GM12878 (cell line): ENCODE results near the gene HSPA1B. TPM values are rescaled to one million over a fixed set of nuclear protein-coding genes. Genes with fewer than 3 reads are reported as not detected.
"Not testable (repeated sequence)": the region's sequence is repeated elsewhere in the genome, so short reads cannot be mapped to it uniquely, and the experiment has no call there.

ENCODE experiments used
- ATAC-seq: fragments of 200-7000 bp; cut with Tn5 transposase; 3 replicates; pipeline ENCODE4 v1.9.1; 2020; ENCODE audit warnings: mild to moderate bottlenecking, moderate library complexity
- BruUV-seq: library from RNA; stranded (reverse); fragments of 400-500 nt; replicated peaks from 2 replicates; lab custom pipeline; 2021; lab: Mats Ljungman, UMichigan
- CTCF ChIA-PET: fragments of 300-600 bp; sonication (Branson Sonifier 250); formaldehyde crosslinking; extraction: SDS; loops from one replicate; lab custom pipeline; 2021; ENCODE audit warnings: inconsistent platforms; lab: Yijun Ruan, JAX
- POLR2A ChIA-PET: fragments of 350-600 bp; formaldehyde crosslinking; extraction: SDS; loops from one replicate; lab custom pipeline; 2021; ENCODE audit warnings: inconsistent platforms; lab: Charles Lee
- RAD21 ChIA-PET: fragments of 300-600 bp; sonication (Branson Sonifier 250); formaldehyde crosslinking; loops from one replicate; lab custom pipeline; 2023; ENCODE audit warnings: antibody characterized with exemption; ENCODE audit not compliant: unreplicated experiment; lab: Charles Lee
- SMC1A ChIA-PET: fragments of 300-600 bp; sonication (Branson Sonifier 250); formaldehyde crosslinking; loops from one replicate; lab custom pipeline; 2023; ENCODE audit not compliant: unreplicated experiment, uncharacterized antibody; lab: Charles Lee
- DNase-seq: peaks from one replicate; pipeline ENCODE4 v3.0.0-alpha.2; 2011; ENCODE audit warnings: low read depth, low spot score
- FAIRE-seq: peaks from 3 replicates; lab custom pipeline; 2011; peaks lifted over from hg19 to GRCh38; lab: Jason Lieb, UNC
- H2AFZ ChIP-seq: 2 replicates; pipeline ENCODE4 v1.6.0; 2011; ENCODE audit warnings: low read depth, low read length, control low read depth; ENCODE audit not compliant: control insufficient read depth
- H3K27ac ChIP-seq: 2 replicates; pipeline ENCODE4 v1.5.1; 2011; ENCODE audit warnings: control low read depth; ENCODE audit not compliant: control insufficient read depth, insufficient read depth
- H3K27me3 ChIP-seq, 2 experiments: replicated peaks in 1 of 2; 2 replicates each; pipeline versions ENCODE4 v1.6.0 to v1.6.1; 2011; ENCODE audit warnings: low read length in 1 of 2; ENCODE audit not compliant: control insufficient read depth in 2 of 2, insufficient read depth in 2 of 2
- H3K36me3 ChIP-seq, 2 experiments: 2 replicates each; pipeline ENCODE4 v1.5.1; 2011; ENCODE audit warnings: low read length in 1 of 2; ENCODE audit not compliant: control insufficient read depth in 2 of 2, insufficient read depth in 2 of 2
- H3K4me1 ChIP-seq: 2 replicates; pipeline ENCODE4 v1.6.1; 2011; ENCODE audit warnings: mild to moderate bottlenecking, low read length, moderate library complexity, mixed read lengths; ENCODE audit not compliant: control insufficient read depth, insufficient read depth
- H3K4me2 ChIP-seq: 2 replicates; pipeline ENCODE4 v1.6.0; 2011; ENCODE audit warnings: control low read depth; ENCODE audit not compliant: control insufficient read depth, insufficient read depth
- H3K4me3 ChIP-seq: fragments of 200-600 bp; sonication (generic); 2 replicates; pipeline ENCODE4 v1.5.1; 2016
- H3K79me2 ChIP-seq: 2 replicates; pipeline ENCODE4 v1.6.0; 2011; ENCODE audit warnings: low read length; ENCODE audit not compliant: control insufficient read depth, insufficient read depth
- H3K9ac ChIP-seq: 2 replicates; pipeline ENCODE4 v1.8.0; 2011; ENCODE audit warnings: low read length, control low read depth, mixed read lengths; ENCODE audit not compliant: control insufficient read depth, insufficient read depth
- H3K9me3 ChIP-seq: replicated peaks from 3 replicates; pipeline ENCODE4 v1.5.1; 2011; ENCODE audit warnings: mild to moderate bottlenecking, low read length; ENCODE audit not compliant: control insufficient read depth, insufficient read depth
- H4K20me1 ChIP-seq: 2 replicates; pipeline ENCODE4 v1.6.0; 2011; ENCODE audit not compliant: control insufficient read depth, insufficient read depth
- RBBP5 ChIP-seq: fragments of 200-600 bp; sonication (generic); conservative IDR thresholded peaks from 2 replicates; pipeline ENCODE4 v1.6.1; 2016
- SIX5 ChIP-seq: IDR thresholded peaks from 2 replicates; pipeline ENCODE4 v1.6.1; 2011; ENCODE audit warnings: mild to moderate bottlenecking, low read depth, low read length, moderate library complexity; ENCODE audit not compliant: severe bottlenecking
- SKIL ChIP-seq: fragments of 450-650 bp; IDR thresholded peaks from 2 replicates; pipeline ENCODE4 v1.6.1; 2017; ENCODE audit warnings: mild to moderate bottlenecking, low read depth, inconsistent platforms; ENCODE audit not compliant: poor library complexity, severe bottlenecking
- USF2 ChIP-seq: IDR thresholded peaks from 2 replicates; pipeline ENCODE4 v1.6.1; 2011; ENCODE audit warnings: low read depth, low read length, improper control_type of control experiment, borderline replicate concordance
- whole genome bisulfite sequencing: methylation state at CpG from one replicate; pipeline ENCODE4 v1.1.6; 2016; ENCODE audit warnings: low lambda C conversion rate; ENCODE audit not compliant: insufficient replicate concordance, insufficient coverage; ENCODE audit errors: missing lambda C conversion rate; 5-methylcytosine and 5-hydroxymethylcytosine counted together
- in situ Hi-C: fragments of 300-500 bp; cut with MboI; formaldehyde crosslinking; loops from 9 replicates; pipeline ENCODE4 v1.14.3; 2018; ENCODE audit warnings: mixed read lengths
- intact Hi-C: fragments of 100-400 bp; cut with micrococcal nuclease; formaldehyde crosslinking; loops from one replicate; pipeline ENCODE4 v1.14.2; 2022; ENCODE audit not compliant: unreplicated experiment
- polyA plus RNA-seq, 11 experiments: library from polyadenylated mRNA; depleted of rRNA in 4 of 11; unstranded in 6 of 11; stranded (reverse) in 5 of 11; fragments of >200 nt; fragmentation: Nextera tagmentation in 4 of 11; fragmentation: Illumina TruSeq in 1 of 11; extraction: Ambion mirVana in 4 of 11; extraction: Trizol in 1 of 11; gene quantifications; 1 replicate in 1 of 11; 2 replicates in 10 of 11; pipeline versions ENCODE4 v1.2.1 to v1.2.3, GENCODE V29; 2011 to 2016; ENCODE audit warnings: inconsistent platforms in 2 of 11, missing spikeins in 2 of 11, low read depth in 1 of 11
- total RNA-seq, 4 experiments: library from RNA; depleted of rRNA in 3 of 4; stranded (reverse); fragments of >200 nt in 3 of 4; fragmentation: Illumina TruSeq in 1 of 4; extraction: Trizol in 1 of 4; gene quantifications; 2 replicates each; pipeline versions ENCODE4 v1.2.1 to v1.2.3, GENCODE V29; 2013 to 2021

The HSPA1B gene
- total and polyA plus RNA-seq, 10 of the 15 experiments (the other 5 are each of a cell fraction or from before 2014, with no cell fraction given), result 0.11 to 40.5 (median 12.8) TPM

- TF ChIP-seq SIX5, result no peak
- no peak for TF ChIP-seq USF2
- no peak for TF ChIP-seq RBBP5
- TF ChIP-seq SKIL, result no peak
Observed at GRCh38 chr6:31851485-31851832, 23.9 kb downstream of the HSPA1B start (continued).

GRCh38 chr6:31851980-31852718 lies 24.6 kb downstream of the HSPA1B start:
- H4K20me1 ChIP-seq, H3K4me1 ChIP-seq, H2AFZ ChIP-seq, H3K4me2 ChIP-seq, POLR2A ChIA-PET, in situ Hi-C loops, intact Hi-C loops, CTCF ChIA-PET, H3K9me3 ChIP-seq, ATAC-seq, DNase-seq, H3K27me3 ChIP-seq, H3K4me3 ChIP-seq, H3K79me2 ChIP-seq, H3K36me3 ChIP-seq, FAIRE-seq, BruUV-seq, H3K9ac ChIP-seq, H3K27ac ChIP-seq: not testable (repeated sequence)
- WGBS, result 88% methylated on average over 30 of the region's 35 CpGs
- ChIA-PET RAD21 (interaction anchor here (0.8 kb wide), 1 partner anchor 22 kb away, joined by 3 read pairs; no protein-coding TSS in a partner anchor), SMC1A (interaction anchor here (1.0 kb wide), 1 partner anchor 13 kb away, joined by 4 read pairs; no protein-coding TSS in a partner anchor)

GRCh38 chr6:31857774-31858173 lies 30.2 kb downstream of the HSPA1B start:
- H3K27me3 ChIP-seq, in situ Hi-C loops, H3K4me2 ChIP-seq, H3K4me1 ChIP-seq, BruUV-seq, intact Hi-C loops, H3K4me3 ChIP-seq, DNase-seq, H3K36me3 ChIP-seq, FAIRE-seq, H3K27ac ChIP-seq, ATAC-seq, RAD21 ChIA-PET, H3K79me2 ChIP-seq, SMC1A ChIA-PET, H3K9ac ChIP-seq, H4K20me1 ChIP-seq, H2AFZ ChIP-seq, CTCF ChIA-PET, H3K9me3 ChIP-seq: not testable (repeated sequence)
- POLR2A ChIA-PET, result interaction anchor here (0.5 to 0.7 kb wide), 3 partner anchors 19 to 924 kb away, joined by 3 to 5 read pairs (median 3); no protein-coding TSS in a partner anchor
- WGBS, result 89% methylated on average over 8 of the region's 8 CpGs
